Measurements from ENCODE around the gene GNLY. TPM values are rescaled to one million over a fixed set of nuclear protein-coding genes. Genes with fewer than 3 reads are reported as not detected.

Gene GNLY
- total RNA-seq, 4 donors from 2014 or later: 3.6 to 36.1 (median 12.0) TPM

DNA sequence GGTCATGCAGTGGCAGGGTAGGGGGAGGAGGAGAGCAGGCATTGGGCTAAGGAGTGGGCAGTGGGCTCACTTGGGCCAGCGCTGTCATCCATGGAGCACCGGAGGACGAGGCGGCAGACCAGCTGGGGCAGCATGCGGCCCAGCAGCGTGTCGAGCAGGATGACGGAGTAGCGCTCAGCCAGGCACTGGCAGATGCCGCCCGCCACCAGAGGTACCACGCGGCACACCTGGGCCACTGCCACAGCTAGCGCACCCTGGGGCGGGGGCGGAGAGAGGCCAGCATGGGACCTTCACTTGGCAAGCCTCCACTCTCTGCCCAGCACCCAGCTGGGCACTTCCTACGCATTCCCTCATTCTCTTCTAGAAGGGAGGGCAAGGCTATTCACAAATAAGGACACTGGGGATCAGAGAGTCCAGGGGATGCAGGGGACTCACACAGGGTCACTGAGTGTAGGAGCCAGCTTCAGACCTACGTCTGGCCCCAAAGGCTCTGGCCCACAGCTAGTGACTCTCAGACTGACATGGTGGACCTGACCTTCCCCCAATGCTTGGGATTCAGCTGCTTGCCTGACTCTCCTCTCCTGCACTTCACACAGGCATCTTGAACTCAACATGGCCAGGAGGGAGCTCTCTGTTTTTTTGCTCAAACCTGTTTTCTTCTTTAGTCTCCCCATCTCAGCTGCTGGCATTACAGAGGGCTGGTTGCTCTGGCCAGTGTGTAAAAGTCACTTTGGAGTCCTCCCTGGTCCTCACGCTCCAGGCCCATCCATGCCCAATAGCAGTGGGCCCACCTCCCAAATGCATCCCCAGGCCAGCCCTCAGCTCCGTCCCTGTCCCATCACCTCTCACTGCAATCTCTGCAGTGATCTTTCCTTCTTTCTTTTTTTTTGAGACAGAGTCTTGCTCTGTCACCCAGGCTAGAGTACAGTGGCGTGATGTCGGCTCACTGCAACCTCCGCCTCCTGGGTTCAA lies 30.3 kb upstream of the GNLY start:
- Histone ChIP-seq H3K4me3 (no peak overlapping the region), H3K36me3 (no peaks in the 10 kb centered on the region), H3K4me1 (peaks cover 4 to 7% of the 10 kb centered on the region in 2 donors), H3K9me3 (no peaks in the 10 kb centered on the region), H3K27ac (peak overlapping the region in 3 of 4 donors; percentile 52 to 63 (median 63)), H3K27me3 (no peaks in the 10 kb centered on the region)
- TF ChIP-seq, protein P1, sequence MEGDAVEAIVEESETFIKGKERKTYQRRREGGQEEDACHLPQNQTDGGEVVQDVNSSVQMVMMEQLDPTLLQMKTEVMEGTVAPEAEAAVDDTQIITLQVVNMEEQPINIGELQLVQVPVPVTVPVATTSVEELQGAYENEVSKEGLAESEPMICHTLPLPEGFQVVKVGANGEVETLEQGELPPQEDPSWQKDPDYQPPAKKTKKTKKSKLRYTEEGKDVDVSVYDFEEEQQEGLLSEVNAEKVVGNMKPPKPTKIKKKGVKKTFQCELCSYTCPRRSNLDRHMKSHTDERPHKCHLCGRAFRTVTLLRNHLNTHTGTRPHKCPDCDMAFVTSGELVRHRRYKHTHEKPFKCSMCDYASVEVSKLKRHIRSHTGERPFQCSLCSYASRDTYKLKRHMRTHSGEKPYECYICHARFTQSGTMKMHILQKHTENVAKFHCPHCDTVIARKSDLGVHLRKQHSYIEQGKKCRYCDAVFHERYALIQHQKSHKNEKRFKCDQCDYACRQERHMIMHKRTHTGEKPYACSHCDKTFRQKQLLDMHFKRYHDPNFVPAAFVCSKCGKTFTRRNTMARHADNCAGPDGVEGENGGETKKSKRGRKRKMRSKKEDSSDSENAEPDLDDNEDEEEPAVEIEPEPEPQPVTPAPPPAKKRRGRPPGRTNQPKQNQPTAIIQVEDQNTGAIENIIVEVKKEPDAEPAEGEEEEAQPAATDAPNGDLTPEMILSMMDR (IDR thresholded peaks at IDR 0.05 in 4 of 5, conservative IDR thresholded peaks at IDR 0.05 in 1 of 5): no peak
- no peak for TF ChIP-seq POLR2A (IDR thresholded peaks at IDR 0.05)
- ATAC-seq (no peak), DNase-seq (peak in 1 of 2 donors; percentile 12)
- intact Hi-C loops (cut with DNase I; ENCODE audit: low total_unique reads) (no loop called here), in situ Hi-C loops (cut with MboI; ENCODE audit: low sequenced_read_pairs in 4 of 4) (no loop called here)

DNA sequence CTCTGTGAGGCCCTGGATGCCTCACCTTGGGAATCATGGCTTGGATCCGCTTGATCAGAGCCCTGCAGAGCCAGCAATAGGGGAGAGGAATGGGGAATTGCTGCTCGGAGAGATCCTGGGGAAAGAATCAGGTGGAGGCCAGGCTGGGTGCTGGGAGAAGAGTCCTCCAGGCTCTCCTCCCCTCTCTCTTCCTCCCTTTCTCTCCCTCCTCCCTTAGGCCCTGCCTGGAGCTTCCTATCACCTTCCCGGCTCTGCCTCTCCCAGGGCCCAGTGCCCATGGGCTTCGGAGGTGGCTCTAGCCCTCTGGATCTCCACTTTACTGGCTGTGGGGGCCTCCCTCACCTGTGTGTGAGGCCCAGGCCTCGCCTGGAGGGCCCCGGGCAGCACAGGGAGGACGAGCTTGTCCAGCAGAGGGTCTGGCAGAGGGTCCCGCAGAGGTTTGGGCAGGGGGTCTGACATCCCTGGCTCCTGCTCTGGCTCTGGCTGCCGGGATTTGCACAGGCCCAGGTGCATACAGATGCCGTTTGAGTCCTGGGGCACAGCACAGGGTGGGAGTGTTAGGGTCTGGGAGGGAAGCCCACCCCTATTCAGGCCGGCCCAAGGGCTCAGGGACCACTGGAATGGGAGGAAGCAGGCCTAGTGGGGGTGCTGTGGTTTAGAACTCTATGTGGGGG lies 28.8 kb upstream of the GNLY start:
- peak in 1 of 2 donors; percentile 9 for DNase-seq
- Histone ChIP-seq H3K27ac (no peak overlapping the region), H3K27me3 (no peaks in the 10 kb centered on the region), H3K36me3 (no peaks in the 10 kb centered on the region), H3K4me3 (no peak overlapping the region), H3K4me1 (peaks cover 4 to 7% of the 10 kb centered on the region in 2 donors), H3K9me3 (no peaks in the 10 kb centered on the region)
- in situ Hi-C loops (cut with MboI; ENCODE audit: low sequenced_read_pairs in 4 of 4) (no loop called here), intact Hi-C loops (cut with DNase I; ENCODE audit: low total_unique reads) (no loop called here)
- ATAC-seq: no peak
- no peak for TF ChIP-seq POLR2A (IDR thresholded peaks at IDR 0.05)
- TF ChIP-seq, protein P1 (IDR thresholded peaks at IDR 0.05 in 4 of 5, conservative IDR thresholded peaks at IDR 0.05 in 1 of 5): no peak

DNA sequence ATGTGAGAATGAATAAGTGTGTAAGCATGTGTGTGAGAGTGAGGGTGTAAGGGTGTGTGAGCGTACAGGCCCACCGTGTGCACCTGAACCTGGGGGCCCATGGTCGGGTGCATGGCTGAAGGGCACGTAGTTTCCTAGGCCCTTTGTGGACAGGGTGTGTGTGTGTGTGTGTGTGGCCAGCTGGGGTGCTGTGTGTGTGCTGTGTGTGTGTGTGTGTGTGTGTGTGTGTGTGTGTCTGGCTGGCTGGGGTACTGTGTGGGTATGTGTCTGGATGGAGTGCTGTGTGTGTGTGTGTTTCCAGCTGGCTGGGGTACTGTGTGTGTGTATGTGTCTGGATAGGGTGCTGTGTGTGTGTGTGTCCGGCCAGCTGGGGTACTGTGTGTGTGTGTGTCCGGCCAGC lies 28.1 kb upstream of the GNLY start:
- Histone ChIP-seq H3K4me1 (peaks cover 4 to 7% of the 10 kb centered on the region in 2 donors), H3K9me3 (no peaks in the 10 kb centered on the region), H3K27ac (no peak overlapping the region), H3K4me3 (no peak overlapping the region), H3K27me3 (no peaks in the 10 kb centered on the region), H3K36me3 (no peaks in the 10 kb centered on the region)
- TF ChIP-seq POLR2A (IDR thresholded peaks at IDR 0.05): no peak
- ATAC-seq (no peak), DNase-seq (peak in 1 of 2 donors; percentile 9)
- intact Hi-C loops (cut with DNase I; ENCODE audit: low total_unique reads): no loop called here
- in situ Hi-C loops (cut with MboI; ENCODE audit: low sequenced_read_pairs in 4 of 4): no loop called here

DNA sequence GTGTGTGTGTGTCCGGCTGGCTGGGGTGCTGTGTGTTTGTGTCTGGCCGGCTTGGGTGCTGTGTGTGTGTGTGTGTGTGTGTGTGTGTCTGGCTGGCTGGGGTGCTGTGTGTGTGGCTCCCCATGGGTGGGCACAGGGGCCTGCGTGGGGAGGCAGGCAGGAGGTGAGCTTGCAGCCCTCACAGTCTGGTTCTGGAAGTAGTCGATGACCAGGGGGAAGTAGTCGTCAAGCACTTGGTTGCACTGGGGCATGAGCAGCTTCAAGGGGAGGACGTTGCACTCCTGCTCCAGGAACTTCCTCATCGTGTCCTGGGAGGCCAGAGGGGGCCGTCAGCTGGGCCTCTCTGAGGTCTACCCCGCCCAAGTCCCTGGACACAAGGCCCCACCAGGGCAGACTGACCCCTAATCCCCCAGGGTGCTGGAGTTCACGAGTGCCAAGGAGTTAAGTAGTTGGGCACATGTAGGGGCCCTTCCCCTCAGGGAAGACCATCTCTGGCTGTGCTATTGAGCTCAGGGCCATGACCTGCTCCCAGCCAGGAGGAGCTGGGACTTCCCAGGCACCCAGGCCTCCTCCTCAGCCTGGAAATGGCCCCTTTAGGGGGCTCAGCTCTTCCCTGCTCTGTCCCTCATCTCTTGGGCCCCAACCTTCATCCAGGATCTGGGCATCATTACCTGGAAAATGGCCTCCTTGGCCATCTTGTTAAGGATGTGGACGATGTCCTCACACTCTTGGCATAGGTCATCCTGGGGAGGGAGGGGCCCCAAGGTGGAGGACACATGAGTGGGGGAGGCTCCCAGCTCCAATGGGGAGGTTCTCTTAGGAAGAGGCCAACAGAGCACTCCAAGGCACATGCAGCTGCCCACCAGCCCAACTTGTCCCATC lies 27.5 kb upstream of the GNLY start:
- intact Hi-C loops (cut with DNase I; ENCODE audit: low total_unique reads) (no loop called here), in situ Hi-C loops (cut with MboI; ENCODE audit: low sequenced_read_pairs in 4 of 4) (no loop called here)
- TF ChIP-seq, protein P1 (IDR thresholded peaks at IDR 0.05 in 4 of 5, conservative IDR thresholded peaks at IDR 0.05 in 1 of 5): no peak
- no peak for TF ChIP-seq POLR2A (IDR thresholded peaks at IDR 0.05)
- H3K36me3 ChIP-seq: no peaks in the 10 kb centered on the region
- H3K9me3 ChIP-seq: no peaks in the 10 kb centered on the region
- H3K4me1 ChIP-seq: peaks cover 4 to 7% of the 10 kb centered on the region in 2 donors
- DNase-seq (peak in 1 of 2 donors; percentile 20), ATAC-seq (no peak)
- H3K4me3 ChIP-seq: no peak overlapping the region
- H3K27me3 ChIP-seq: no peaks in the 10 kb centered on the region
- H3K27ac ChIP-seq: no peak overlapping the region

All from gastrocnemius medialis (tissue), 4 donors.